Activated T-cell treated with anti-CD3 and anti-CD28 coated beads, Interleukin-2, amount 50 U/mL, for 24 hours (primary cell): Measurements from ENCODE around the gene LMF2.

Experiments used
- DNase-seq: peaks from one replicate; pipeline ENCODE4 v3.0.0-alpha.2; 2020
- H3K27ac Mint-ChIP-seq: 2 replicates; pipeline ENCODE4 v1.8.0; 2020; ENCODE audit warnings: mild to moderate bottlenecking, mixed read lengths
- H3K27me3 Mint-ChIP-seq: 2 replicates; pipeline ENCODE4 v1.8.0; 2020; ENCODE audit warnings: mixed read lengths
- H3K36me3 Mint-ChIP-seq: 2 replicates; pipeline ENCODE4 v1.8.0; 2020; ENCODE audit warnings: low read depth, mixed read lengths
- H3K4me1 Mint-ChIP-seq: 2 replicates; pipeline ENCODE4 v1.8.0; 2020; ENCODE audit warnings: low read depth, mixed read lengths
- H3K4me3 Mint-ChIP-seq: 2 replicates; pipeline ENCODE4 v1.8.0; 2020; ENCODE audit warnings: mild to moderate bottlenecking, moderate library complexity, mixed read lengths
- H3K9me3 Mint-ChIP-seq: 2 replicates; pipeline ENCODE4 v1.8.0; 2020; ENCODE audit warnings: mixed read lengths

LMF2 gene

GRCh38 chr22:50529897-50530579 lies 22.5 kb upstream of the LMF2 start, which contains the start of gene TYMP:
Gene TYMP (minus strand): TSS chr22:50530012. CDS start chr22:50529709, 303 bp downstream.
- H3K36me3 Mint-ChIP-seq = peaks cover 24% of the 10 kb centered on the region
- peaks cover 49% of the 10 kb centered on the region for H3K4me1 Mint-ChIP-seq
- no peaks in the 10 kb centered on the region for H3K27me3 Mint-ChIP-seq
- peak within 1 kb of the TSS; percentile 90 for H3K4me3 Mint-ChIP-seq
- DNase-seq = peak; percentile 86
- peak within 1 kb of the TSS; percentile 97 for H3K27ac Mint-ChIP-seq
- H3K9me3 Mint-ChIP-seq = no peaks in the 10 kb centered on the region

- no peak for DNase-seq
- Mint-ChIP-seq H3K27me3 (no peaks in the 10 kb centered on the region), H3K36me3 (peaks cover 30% of the 10 kb centered on the region), H3K4me1 (peaks cover 51% of the 10 kb centered on the region), H3K27ac (peak overlapping the region; percentile 71), H3K9me3 (no peaks in the 10 kb centered on the region), H3K4me3 (peak overlapping the region; percentile 83)
These were observed 22.0 kb upstream of the LMF2 start for GRCh38 chr22:50529416-50529896.

GRCh38 chr22:50528682-50529415 lies 21.3 kb upstream of the LMF2 start:
- Mint-ChIP-seq H3K4me3 (peak overlapping the region; percentile 83), H3K27me3 (no peaks in the 10 kb centered on the region), H3K36me3 (peaks cover 36% of the 10 kb centered on the region), H3K9me3 (no peaks in the 10 kb centered on the region), H3K4me1 (peaks cover 49% of the 10 kb centered on the region), H3K27ac (peak overlapping the region; percentile 93)
- no peak for DNase-seq

- peak overlapping the region; percentile 93 for H3K27ac Mint-ChIP-seq
- peaks cover 48% of the 10 kb centered on the region for H3K4me1 Mint-ChIP-seq
- peak overlapping the region; percentile 83 for H3K4me3 Mint-ChIP-seq
- no peaks in the 10 kb centered on the region for H3K9me3 Mint-ChIP-seq
- H3K36me3 Mint-ChIP-seq = peaks cover 43% of the 10 kb centered on the region
- no peak for DNase-seq
- no peaks in the 10 kb centered on the region for H3K27me3 Mint-ChIP-seq
These were observed 20.6 kb upstream of the LMF2 start for GRCh38 chr22:50527921-50528681.

- peaks cover 41% of the 10 kb centered on the region for H3K4me1 Mint-ChIP-seq
These were observed 19.6 kb upstream of the LMF2 start for GRCh38 chr22:50526834-50527801.

GRCh38 chr22:50526108-50526833 lies 18.8 kb upstream of the LMF2 start:
- peaks cover 41% of the 10 kb centered on the region for H3K4me1 Mint-ChIP-seq
- no peaks in the 10 kb centered on the region for H3K9me3 Mint-ChIP-seq
- H3K4me3 Mint-ChIP-seq = peak overlapping the region; percentile 92
- H3K27me3 Mint-ChIP-seq = no peaks in the 10 kb centered on the region
- DNase-seq = peak; percentile 90
- H3K27ac Mint-ChIP-seq = peak overlapping the region; percentile 93
- H3K36me3 Mint-ChIP-seq = peaks cover 60% of the 10 kb centered on the region

More at GRCh38 chr22:50526834-50527801, 19.6 kb upstream of the LMF2 start:
- peak overlapping the region; percentile 93 for H3K27ac Mint-ChIP-seq
- no peaks in the 10 kb centered on the region for H3K9me3 Mint-ChIP-seq
- DNase-seq = peak; percentile 75
- H3K36me3 Mint-ChIP-seq = peaks cover 51% of the 10 kb centered on the region
- peak overlapping the region; percentile 83 for H3K4me3 Mint-ChIP-seq
- H3K27me3 Mint-ChIP-seq = no peaks in the 10 kb centered on the region

GRCh38 chr22:50525858-50526107 lies 18.3 kb upstream of the LMF2 start:
- no peaks in the 10 kb centered on the region for H3K27me3 Mint-ChIP-seq
- DNase-seq = no peak
- no peaks in the 10 kb centered on the region for H3K9me3 Mint-ChIP-seq
- peaks cover 39% of the 10 kb centered on the region for H3K4me1 Mint-ChIP-seq
- peaks cover 62% of the 10 kb centered on the region for H3K36me3 Mint-ChIP-seq
- peak overlapping the region; percentile 93 for H3K27ac Mint-ChIP-seq
- H3K4me3 Mint-ChIP-seq = peak overlapping the region; percentile 92

- peaks cover 67% of the 10 kb centered on the region for H3K36me3 Mint-ChIP-seq
- DNase-seq = peak; percentile 99
- H3K27ac Mint-ChIP-seq = peak within 1 kb of the TSS; percentile 93
- peak within 1 kb of the TSS; percentile 92 for H3K4me3 Mint-ChIP-seq
- H3K9me3 Mint-ChIP-seq = no peaks in the 10 kb centered on the region
- H3K27me3 Mint-ChIP-seq = no peaks in the 10 kb centered on the region
- peaks cover 39% of the 10 kb centered on the region for H3K4me1 Mint-ChIP-seq
These were observed 17.8 kb upstream of the LMF2 start, which contains the start of gene SCO2 for GRCh38 chr22:50525104-50525857. Gene SCO2 (minus strand): TSS chr22:50525598. CDS start chr22:50524411, 1,187 bp downstream.

- Mint-ChIP-seq H3K27me3 (no peaks in the 10 kb centered on the region), H3K9me3 (no peaks in the 10 kb centered on the region), H3K4me1 (peaks cover 39% of the 10 kb centered on the region), H3K27ac (peak overlapping the region; percentile 93), H3K36me3 (peaks cover 73% of the 10 kb centered on the region), H3K4me3 (peak overlapping the region; percentile 92)
- DNase-seq = no peak
These were observed 17.2 kb upstream of the LMF2 start for GRCh38 chr22:50524676-50525103.

GRCh38 chr22:50523806-50524675 lies 16.5 kb upstream of the LMF2 start:
- Mint-ChIP-seq H3K4me3 (peak overlapping the region; percentile 92), H3K27me3 (no peaks in the 10 kb centered on the region), H3K4me1 (peaks cover 38% of the 10 kb centered on the region), H3K9me3 (no peaks in the 10 kb centered on the region), H3K36me3 (peaks cover 78% of the 10 kb centered on the region), H3K27ac (peak overlapping the region; percentile 93)
- no peak for DNase-seq

- peaks cover 80% of the 10 kb centered on the region for H3K36me3 Mint-ChIP-seq
- H3K9me3 Mint-ChIP-seq = no peaks in the 10 kb centered on the region
- DNase-seq = no peak
- peaks cover 32% of the 10 kb centered on the region for H3K4me1 Mint-ChIP-seq
- H3K27ac Mint-ChIP-seq = peak overlapping the region; percentile 74
- no peaks in the 10 kb centered on the region for H3K27me3 Mint-ChIP-seq
- H3K4me3 Mint-ChIP-seq = peak overlapping the region; percentile 92
These were observed 15.9 kb upstream of the LMF2 start for GRCh38 chr22:50523458-50523805.

GRCh38 chr22:50522806-50523438 lies 15.4 kb upstream of the LMF2 start:
- H3K27ac Mint-ChIP-seq = peak overlapping the region; percentile 74

More at GRCh38 chr22:50522806-50523438, 15.4 kb upstream of the LMF2 start:
- Mint-ChIP-seq H3K36me3 (peaks cover 80% of the 10 kb centered on the region), H3K27me3 (no peaks in the 10 kb centered on the region), H3K4me3 (peak overlapping the region; percentile 92), H3K4me1 (peaks cover 27% of the 10 kb centered on the region), H3K9me3 (no peaks in the 10 kb centered on the region)
- DNase-seq = no peak
